Retinal pigment epithelial cell (primary cell): ENCODE results near the gene NTSR2.
A peak's percentile ranks its signal among the peaks of the same experiment; 100 is the strongest.

ENCODE experiments used
- DNase-seq: peaks from one replicate; pipeline ENCODE4 v3.0.0-alpha.2; 2010; ENCODE audit warnings: low read depth
- H3K4me3 ChIP-seq: 2 replicates; pipeline ENCODE4 v1.5.1; 2011; ENCODE audit warnings: mild to moderate bottlenecking, low read length, control low read depth, moderate library complexity
- CTCF ChIP-seq: conservative IDR thresholded peaks from 2 replicates; pipeline ENCODE4 v1.5.1; 2011; ENCODE audit warnings: low read depth, low read length, control low read depth, inconsistent platforms

NTSR2 gene

GRCh38 chr2:11691076-11691660, 21.2 kb upstream of the NTSR2 start:
- no peak for TF ChIP-seq CTCF

GRCh38 chr2:11688222-11689069, 18.5 kb upstream of the NTSR2 start:
- peak overlapping the region; percentile 5 for H3K4me3 ChIP-seq
- TF ChIP-seq CTCF = peak; percentile 89
- DNase-seq = no peak

More at GRCh38 chr2:11691076-11691660, 21.2 kb upstream of the NTSR2 start:
- H3K4me3 ChIP-seq = no peak overlapping the region
- DNase-seq = no peak

- no peak for DNase-seq
- H3K4me3 ChIP-seq = no peak overlapping the region
- TF ChIP-seq CTCF = no peak
Measured at GRCh38 chr2:11687736-11688135, 17.7 kb upstream of the NTSR2 start.

- TF ChIP-seq CTCF = no peak
- H3K4me3 ChIP-seq = no peak overlapping the region
- DNase-seq = no peak
Measured at GRCh38 chr2:11685906-11686470, 16.0 kb upstream of the NTSR2 start.

- TF ChIP-seq CTCF = no peak
- no peak for DNase-seq
Measured at GRCh38 chr2:11684894-11685460, 15.0 kb upstream of the NTSR2 start.

GRCh38 chr2:11683966-11684365, 14.0 kb upstream of the NTSR2 start:
- TF ChIP-seq CTCF = no peak
- H3K4me3 ChIP-seq = no peak overlapping the region
- no peak for DNase-seq

More at GRCh38 chr2:11684894-11685460, 15.0 kb upstream of the NTSR2 start:
- no peak overlapping the region for H3K4me3 ChIP-seq
